ENCODE data around the gene WDR41.

GRCh38 chr5:77443670-77444069 is 48.4 kb downstream of the WDR41 start:
- no peak for TF ChIP-seq CTCF (IDR thresholded peaks at IDR 0.05)
- TF ChIP-seq POLR2A (IDR thresholded peaks at IDR 0.05): no peak
